K562 (cell line): Measurements from ENCODE around the gene EXT2.

Experiments used
- CTCF ChIP-seq, 3 experiments: IDR thresholded peaks in 2 of 3; conservative IDR thresholded peaks in 1 of 3; 2 replicates each; pipeline ENCODE4 v1.5.1; 2011 to 2012; ENCODE audit warnings: low read length in 3 of 3, mild to moderate bottlenecking in 3 of 3, control low read depth in 2 of 3, improper control_type of control experiment in 1 of 3, inconsistent platforms in 1 of 3, low read depth in 1 of 3, mixed read lengths in 1 of 3, moderate library complexity in 1 of 3; ENCODE audit not compliant: insufficient read depth in 2 of 3
- ETS2 ChIP-seq: IDR thresholded peaks from 2 replicates; pipeline ENCODE4 v1.6.1; 2016; ENCODE audit warnings: borderline replicate concordance, missing genetic modification characterization, mild to moderate bottlenecking, moderate library complexity, missing compliant biosample characterization; ENCODE audit not compliant: poor library complexity, severe bottlenecking
- FOXM1 ChIP-seq, 2 experiments: fragments of 450-650 bp in 1 of 2; sonication (generic) in 1 of 2; formaldehyde crosslinking in 1 of 2; IDR thresholded peaks; 2 replicates each; pipeline versions ENCODE4 v1.6.1 to v1.9.0; 2017 to 2022; ENCODE audit warnings: low read depth in 2 of 2, mild to moderate bottlenecking in 2 of 2, missing genetic modification reagents in 1 of 2, moderate library complexity in 1 of 2
- NRF1 ChIP-seq, 2 experiments: fragments of 450-650 bp; IDR thresholded peaks in 1 of 2; conservative IDR thresholded peaks in 1 of 2; 2 replicates each; pipeline ENCODE4 v1.6.1; 2014; ENCODE audit warnings: mild to moderate bottlenecking in 2 of 2

- TF ChIP-seq CTCF (IDR thresholded peaks at IDR 0.05 in 2 of 3, conservative IDR thresholded peaks at IDR 0.05 in 1 of 3; ENCODE audit: insufficient read depth in 2 of 3, low read depth in 1 of 3, low read length in 3 of 3) (no peak), ETS2 (tag) (no peak), FOXM1 (IDR thresholded peaks at IDR 0.05; ENCODE audit: low read depth) (no peak), FOXM1 (CRISPR knock-in tag; IDR thresholded peaks at IDR 0.05; ENCODE audit: low read depth) (no peak), NRF1 (conservative IDR thresholded peaks at IDR 0.05 in 1 of 2, IDR thresholded peaks at IDR 0.05 in 1 of 2) (no peak)
Measured at GRCh38 chr11:44264438-44264749, 168.9 kb downstream of the EXT2 start.
